H1 (cell line): ENCODE data around the gene SEMA3E. TPM values are rescaled to one million over a fixed set of nuclear protein-coding genes. Genes with fewer than 3 reads are reported as not detected.

ENCODE experiments used
- CTCF ChIA-PET: fragments of 300-600 bp; sonication (Branson Sonifier 250); formaldehyde crosslinking; loops from one replicate; lab custom pipeline; 2021; ENCODE audit not compliant: partially characterized antibody; lab: Charles Lee
- POLR2A ChIA-PET: fragments of 300-600 bp; sonication (Branson Sonifier 250); formaldehyde crosslinking; loops from one replicate; lab custom pipeline; 2021; ENCODE audit warnings: inconsistent platforms; ENCODE audit not compliant: partially characterized antibody; lab: Charles Lee
- DNase-seq, 2 experiments: peaks; one replicate each; pipeline versions ENCODE4 v3.0.0 to v3.0.0-alpha.2; 2010 to 2022; ENCODE audit warnings: low spot score in 2 of 2, low read depth in 1 of 2, mixed read lengths in 1 of 2
- FAIRE-seq: peaks from 2 replicates; lab custom pipeline; 2011; peaks lifted over from hg19 to GRCh38; lab: Jason Lieb, UNC
- H2AFZ ChIP-seq: 2 replicates; pipeline ENCODE4 v1.8.1; 2012; ENCODE audit warnings: low read length, inconsistent platforms
- H2AK5ac ChIP-seq: 2 replicates; pipeline ENCODE4 v1.6.1; 2013; ENCODE audit warnings: low read depth, low read length
- H2BK120ac ChIP-seq: replicated peaks from 2 replicates; pipeline ENCODE3; 2013; ENCODE audit warnings: low read depth, low read length, inconsistent platforms
- H2BK12ac ChIP-seq: 2 replicates; pipeline ENCODE4 v1.6.1; 2013; ENCODE audit warnings: low read depth, low read length
- H2BK15ac ChIP-seq: 2 replicates; pipeline ENCODE4 v1.6.1; 2013; ENCODE audit warnings: low read length
- H2BK20ac ChIP-seq: 2 replicates; pipeline ENCODE4 v1.6.1; 2013; ENCODE audit warnings: low read length
- H2BK5ac ChIP-seq: 2 replicates; pipeline ENCODE4 v1.6.1; 2013; ENCODE audit warnings: low read depth, low read length
- H3K14ac ChIP-seq: 2 replicates; pipeline ENCODE4 v1.6.1; 2013; ENCODE audit warnings: inconsistent platforms; ENCODE audit not compliant: insufficient read length
- H3K18ac ChIP-seq: 2 replicates; pipeline ENCODE4 v1.6.1; 2013; ENCODE audit warnings: low read length; ENCODE audit errors: extremely low read depth
- H3K23ac ChIP-seq: 2 replicates; pipeline ENCODE4 v1.6.1; 2013; ENCODE audit warnings: inconsistent platforms; ENCODE audit not compliant: insufficient read length
- H3K23me2 ChIP-seq: 2 replicates; pipeline ENCODE4 v1.6.1; 2013; ENCODE audit warnings: low read depth, low read length
- H3K27ac ChIP-seq: 2 replicates; pipeline ENCODE4 v1.6.1; 2011; ENCODE audit warnings: low read depth, low read length, inconsistent platforms
- H3K27me3 ChIP-seq, 4 experiments: replicated peaks in 1 of 4; 1 replicate in 1 of 4; 2 replicates in 3 of 4; pipeline versions ENCODE4 v1.6.1 to v1.8.1; 2011 to 2013; ENCODE audit warnings: low read length in 3 of 4, mild to moderate bottlenecking in 3 of 4, inconsistent platforms in 2 of 4, mixed read lengths in 2 of 4, moderate library complexity in 1 of 4; ENCODE audit not compliant: control insufficient read depth in 3 of 4, insufficient read depth in 3 of 4; ENCODE audit errors: extremely low read depth in 1 of 4
- H3K36me3 ChIP-seq, 4 experiments: 2 replicates each; pipeline versions ENCODE4 v1.6.1 to v1.8.1; 2011 to 2013; ENCODE audit warnings: mild to moderate bottlenecking in 4 of 4, low read length in 3 of 4, moderate library complexity in 2 of 4, control low read depth in 1 of 4, inconsistent platforms in 1 of 4; ENCODE audit not compliant: insufficient read depth in 4 of 4, control insufficient read depth in 2 of 4
- H3K4ac ChIP-seq: replicated peaks from 2 replicates; pipeline ENCODE3; 2013; ENCODE audit warnings: low read length, low read depth, mixed read lengths, inconsistent platforms; ENCODE audit not compliant: insufficient read length
- H3K4me1 ChIP-seq, 4 experiments: replicated peaks in 1 of 4; 1 replicate in 1 of 4; 2 replicates in 3 of 4; pipeline versions ENCODE4 v1.6.1 to v1.8.1; 2011 to 2013; ENCODE audit warnings: low read length in 3 of 4, inconsistent platforms in 2 of 4, mixed read lengths in 1 of 4; ENCODE audit not compliant: insufficient read depth in 4 of 4, control insufficient read depth in 3 of 4
- H3K4me2 ChIP-seq, 2 experiments: 2 replicates each; pipeline versions ENCODE4 v1.6.1 to v1.8.1; 2011 to 2013; ENCODE audit warnings: low read depth in 2 of 2, low read length in 2 of 2, control low read depth in 1 of 2, inconsistent platforms in 1 of 2, mild to moderate bottlenecking in 1 of 2; ENCODE audit not compliant: insufficient read depth in 1 of 2
- H3K4me3 ChIP-seq, 4 experiments: fragments of 200-600, 300-600 bp in 1 of 4; sonication (generic), shearing (Covaris generic), sonication (Bioruptor Twin) in 1 of 4; 2 replicates each; pipeline versions ENCODE4 v1.5.1 to v1.8.1; 2011 to 2016; ENCODE audit warnings: low read length in 4 of 4, low read depth in 3 of 4, control low read depth in 2 of 4, inconsistent platforms in 2 of 4, mild to moderate bottlenecking in 2 of 4, mixed read lengths in 1 of 4, moderate library complexity in 1 of 4; ENCODE audit not compliant: insufficient read depth in 2 of 4; ENCODE audit errors: extremely low read depth in 1 of 4
- H3K56ac ChIP-seq: replicated peaks from 2 replicates; pipeline ENCODE3; 2013; ENCODE audit warnings: low read depth, mild to moderate bottlenecking, mixed read lengths, low read length, inconsistent platforms; ENCODE audit not compliant: insufficient read length
- H3K79me1 ChIP-seq: 2 replicates; pipeline ENCODE4 v1.6.1; 2013; ENCODE audit warnings: low read depth, low read length, control low read depth
- H3K79me2 ChIP-seq, 2 experiments: 2 replicates each; pipeline versions ENCODE4 v1.6.1 to v1.8.1; 2012 to 2013; ENCODE audit warnings: low read length in 2 of 2, mild to moderate bottlenecking in 2 of 2, inconsistent platforms in 1 of 2; ENCODE audit not compliant: insufficient read depth in 2 of 2, control insufficient read depth in 1 of 2
- H3K9ac ChIP-seq, 4 experiments: replicated peaks in 1 of 4; 1 replicate in 1 of 4; 2 replicates in 3 of 4; pipeline versions ENCODE4 v1.6.1 to v1.8.1; 2011 to 2013; ENCODE audit warnings: low read depth in 3 of 4, low read length in 3 of 4, control low read depth in 2 of 4, mild to moderate bottlenecking in 2 of 4, moderate library complexity in 2 of 4, inconsistent platforms in 1 of 4; ENCODE audit errors: extremely low read depth in 1 of 4
- H3K9me3 ChIP-seq, 2 experiments: 2 replicates each; pipeline versions ENCODE4 v1.6.1 to v1.8.1; 2012 to 2013; ENCODE audit warnings: mild to moderate bottlenecking in 2 of 2, moderate library complexity in 2 of 2, control low read depth in 1 of 2, inconsistent platforms in 1 of 2, low read depth in 1 of 2, low read length in 1 of 2, mixed read lengths in 1 of 2; ENCODE audit not compliant: insufficient read depth in 2 of 2
- H4K20me1 ChIP-seq, 2 experiments: replicated peaks in 1 of 2; 2 replicates each; pipeline versions ENCODE3 to v1.8.1; 2011 to 2013; ENCODE audit warnings: inconsistent platforms in 2 of 2, low read length in 2 of 2, mild to moderate bottlenecking in 1 of 2; ENCODE audit not compliant: insufficient read depth in 2 of 2, control insufficient read depth in 1 of 2
- H4K5ac ChIP-seq: 2 replicates; pipeline ENCODE4 v1.6.1; 2013; ENCODE audit warnings: low read length, low read depth, mixed read lengths, inconsistent platforms; ENCODE audit not compliant: insufficient read length
- H4K8ac ChIP-seq: 2 replicates; pipeline ENCODE4 v1.8.0; 2013; ENCODE audit warnings: mild to moderate bottlenecking, moderate library complexity, low read length, inconsistent platforms; ENCODE audit not compliant: insufficient read depth; ENCODE audit errors: extremely low read depth
- H4K91ac ChIP-seq: replicated peaks from 2 replicates; pipeline ENCODE3; 2013; ENCODE audit warnings: low read length, mixed read lengths, inconsistent platforms; ENCODE audit not compliant: insufficient read length
- ASH2L ChIP-seq: fragments of 200-600, 300-600 bp; sonication (generic); IDR thresholded peaks from one replicate; pipeline ENCODE4 v1.7.1; 2017; ENCODE audit warnings: low read length
- EZH2 ChIP-seq: fragments of 200-600 bp; sonication (generic); IDR thresholded peaks from 2 replicates; pipeline ENCODE4 v1.7.1; 2012; ENCODE audit warnings: low read depth, mild to moderate bottlenecking, moderate library complexity, low read length, inconsistent platforms; ENCODE audit not compliant: severe bottlenecking
- GTF2F1 ChIP-seq: IDR thresholded peaks from 2 replicates; pipeline ENCODE4 v1.6.1; 2012; ENCODE audit warnings: low read depth, low read length, improper control_type of control experiment, borderline replicate concordance
- WGBS, 2 experiments: shearing (Covaris generic) in 1 of 2; methylation state at CpG; one replicate each; pipeline versions ENCODE4 v1.1.6 to v1.1.7; 2013 to 2015; ENCODE audit warnings: low lambda C conversion rate in 2 of 2, mixed read lengths in 2 of 2, inconsistent platforms in 1 of 2, low coverage in 1 of 2, missing lambda C conversion rate in 1 of 2; ENCODE audit not compliant: insufficient replicate concordance in 2 of 2, insufficient coverage in 1 of 2, insufficient read length in 1 of 2; ENCODE audit errors: extremely low coverage in 1 of 2, missing lambda C conversion rate in 1 of 2; 5-methylcytosine and 5-hydroxymethylcytosine counted together
- polyA plus RNA-seq, 7 experiments: library from polyadenylated mRNA; depleted of rRNA in 3 of 7; stranded (reverse) in 5 of 7; unstranded in 2 of 7; fragments of >200 nt in 5 of 7; fragments of 200-250 nt in 2 of 7; gene quantifications; 1 replicate in 5 of 7; 2 replicates in 1 of 7; 4 replicates in 1 of 7; pipeline versions ENCODE4 v1.2.1 to v1.2.3, GENCODE V29; 2011 to 2013; ENCODE audit warnings: missing spikeins in 2 of 7, mixed read lengths in 2 of 7
- total RNA-seq: library from RNA; stranded (reverse); fragmentation: NEBNext Ultra II Directional; extraction: Animal tissue kit (Norgen Biotek cat#: 25700); gene quantifications from 2 replicates; pipeline ENCODE4 v1.2.1, GENCODE V29; 2021

SEMA3E gene
- total and polyA plus RNA-seq, 2 of the 8 experiments (the other 6 are each of a cell fraction or from before 2014, with no cell fraction given), result 0.93 to 0.94 TPM

- H2BK5ac ChIP-seq, result no peak overlapping the region
- 0 out of 2 replicates have a peak overlapping the region, but pooled peaks have one; percentile 13 for H2BK20ac ChIP-seq
- H3K4ac ChIP-seq, result peak overlapping the region; percentile 13
- no peak overlapping the region for H3K56ac ChIP-seq
- no peak for DNase-seq
- H4K5ac ChIP-seq, result no peak overlapping the region
- no peaks in the 10 kb centered on the region for H3K9me3 ChIP-seq
- H2BK12ac ChIP-seq, result no peak overlapping the region; the same call in 1 of the 2 replicates
- no peak overlapping the region for H3K9ac ChIP-seq
- TF ChIP-seq EZH2 (no peak), GTF2F1 (no peak), ASH2L (no peak)
- TF ChIP-seq, all 59 proteins: peak for 0
- Histone ChIP-seq H3K14ac (no peak overlapping the region), H3K4me3 (no peak overlapping the region), H3K79me1 (no peaks in the 10 kb centered on the region), H2BK15ac (no peak overlapping the region), H3K4me2 (no peak overlapping the region), H4K8ac (no peak overlapping the region), H3K36me3 (no peaks in the 10 kb centered on the region), H2BK120ac (peak overlapping the region; percentile 86), H4K20me1 (no peaks in the 10 kb centered on the region), H3K27ac (no peak overlapping the region), H3K18ac (no peak overlapping the region), H4K91ac (peak overlapping the region; percentile 68), H2AFZ (peak overlapping the region; percentile 12; the same call in 1 of the 2 replicates), H3K4me1 (peaks cover 0 to 12% (median 4%) of the 10 kb centered on the region in 4 experiments; a peak in 2 of 7 replicates), H3K27me3 (no peaks in the 10 kb centered on the region), H3K23ac (no peak overlapping the region), H2AK5ac (no peak overlapping the region), H3K79me2 (no peaks in the 10 kb centered on the region), H3K23me2 (no peaks in the 10 kb centered on the region)
- 75% methylated on average over 2 of the region's 2 CpGs; no CpG with 5 or more reads in 1 of the 2 experiments for WGBS, 2 experiments
- POLR2A ChIA-PET, result interaction anchor here (1.3 to 5.1 kb wide), 4 partner anchors 48 to 61 kb away, joined by 6 to 44 read pairs (median 27); no protein-coding TSS in a partner anchor
- FAIRE-seq, result peak; percentile 66
- CTCF ChIA-PET, result interaction anchor here (1.2 to 3.1 kb wide), 4 partner anchors 39 to 101 kb away, joined by 3 to 15 read pairs (median 10); no protein-coding TSS in a partner anchor
Observed at GRCh38 chr7:83413424-83413823, 235.5 kb downstream of the SEMA3E start.
